H1 (cell line): ENCODE data around the gene TNPO2. TPM values are rescaled to one million over a fixed set of nuclear protein-coding genes. Genes with fewer than 3 reads are reported as not detected.

Experiments
- CHD7 ChIP-seq: fragments of 300-600 bp; sonication (generic); IDR thresholded peaks from 2 replicates; pipeline ENCODE4 v1.7.1; 2012; ENCODE audit warnings: low read length, moderate library complexity, mild to moderate bottlenecking, inconsistent platforms; ENCODE audit not compliant: insufficient replicate concordance
- GABPA ChIP-seq: IDR thresholded peaks from 2 replicates; pipeline ENCODE4 v1.6.1; 2011; ENCODE audit warnings: mild to moderate bottlenecking, low read length, moderate library complexity, borderline replicate concordance; ENCODE audit not compliant: insufficient read depth
- TEAD4 ChIP-seq: IDR thresholded peaks from 2 replicates; pipeline ENCODE4 v1.6.1; 2012; ENCODE audit warnings: low read depth, low read length, inconsistent platforms, mixed read lengths
- polyA plus RNA-seq, 7 experiments: library from polyadenylated mRNA; depleted of rRNA in 3 of 7; stranded (reverse) in 5 of 7; unstranded in 2 of 7; fragments of >200 nt in 5 of 7; fragments of 200-250 nt in 2 of 7; gene quantifications; 1 replicate in 5 of 7; 2 replicates in 1 of 7; 4 replicates in 1 of 7; pipeline versions ENCODE4 v1.2.1 to v1.2.3, GENCODE V29; 2011 to 2013; ENCODE audit warnings: missing spikeins in 2 of 7, mixed read lengths in 2 of 7
- total RNA-seq: library from RNA; stranded (reverse); fragmentation: NEBNext Ultra II Directional; extraction: Animal tissue kit (Norgen Biotek cat#: 25700); gene quantifications from 2 replicates; pipeline ENCODE4 v1.2.1, GENCODE V29; 2021

Gene TNPO2
- total and polyA plus RNA-seq, 2 of the 8 experiments (the other 6 are each of a cell fraction or from before 2014, with no cell fraction given), result 112 to 121 TPM

- TF ChIP-seq CHD7 (no peak), TEAD4 (no peak), GABPA (no peak)
Observed at GRCh38 chr19:12695096-12695495, 28.6 kb downstream of the TNPO2 start (continued).
